Hematopoietic multipotent progenitor cell treated with erythropoietin and hydrocortisone succinate and interleukin-3 and kit ligand, for 6 days (in vitro differentiated cells): Measurements from ENCODE around the gene APLP1.
A peak's percentile ranks its signal among the peaks of the same experiment; 100 is the strongest.
"Not testable (repeated sequence)": the region's sequence is repeated elsewhere in the genome, so short reads cannot be mapped to it uniquely, and the experiment has no call there.

Source experiments
- DNase-seq: peaks from one replicate; pipeline ENCODE4 v3.0.0-alpha.2; 2015

APLP1 gene

GRCh38 chr19:35907377-35907745, 39.0 kb downstream of the APLP1 start:
- DNase-seq = no peak

GRCh38 chr19:35908010-35908441, 39.7 kb downstream of the APLP1 start, which contains the start of gene TYROBP:
Gene TYROBP (minus strand): TSS chr19:35908295. CDS start chr19:35908228, 67 bp downstream.
- peak; percentile 50 for DNase-seq

GRCh38 chr19:35908973-35909683, 40.8 kb downstream of the APLP1 start:
- DNase-seq = peak; percentile 87

GRCh38 chr19:35909684-35910035, 41.3 kb downstream of the APLP1 start:
- no peak for DNase-seq

- DNase-seq = not testable (repeated sequence)
Observed at GRCh38 chr19:35910355-35910754, 42.0 kb downstream of the APLP1 start.

GRCh38 chr19:35911173-35911572, 42.8 kb downstream of the APLP1 start:
- no peak for DNase-seq

GRCh38 chr19:35911790-35912189, 43.4 kb downstream of the APLP1 start:
- no peak for DNase-seq

GRCh38 chr19:35913589-35913988, 45.2 kb downstream of the APLP1 start:
- no peak for DNase-seq

GRCh38 chr19:35915443-35915842, 47.1 kb downstream of the APLP1 start:
- no peak for DNase-seq

- DNase-seq = no peak
Observed at GRCh38 chr19:35919306-35919705, 50.9 kb downstream of the APLP1 start.

- DNase-seq = no peak
Observed at GRCh38 chr19:35921012-35921411, 52.6 kb downstream of the APLP1 start.

GRCh38 chr19:35925501-35925900, 57.1 kb downstream of the APLP1 start:
- DNase-seq = no peak

- no peak for DNase-seq
Observed at GRCh38 chr19:35928507-35928906, 60.1 kb downstream of the APLP1 start.
